ENCODE results near the gene NEIL1.

DNA sequence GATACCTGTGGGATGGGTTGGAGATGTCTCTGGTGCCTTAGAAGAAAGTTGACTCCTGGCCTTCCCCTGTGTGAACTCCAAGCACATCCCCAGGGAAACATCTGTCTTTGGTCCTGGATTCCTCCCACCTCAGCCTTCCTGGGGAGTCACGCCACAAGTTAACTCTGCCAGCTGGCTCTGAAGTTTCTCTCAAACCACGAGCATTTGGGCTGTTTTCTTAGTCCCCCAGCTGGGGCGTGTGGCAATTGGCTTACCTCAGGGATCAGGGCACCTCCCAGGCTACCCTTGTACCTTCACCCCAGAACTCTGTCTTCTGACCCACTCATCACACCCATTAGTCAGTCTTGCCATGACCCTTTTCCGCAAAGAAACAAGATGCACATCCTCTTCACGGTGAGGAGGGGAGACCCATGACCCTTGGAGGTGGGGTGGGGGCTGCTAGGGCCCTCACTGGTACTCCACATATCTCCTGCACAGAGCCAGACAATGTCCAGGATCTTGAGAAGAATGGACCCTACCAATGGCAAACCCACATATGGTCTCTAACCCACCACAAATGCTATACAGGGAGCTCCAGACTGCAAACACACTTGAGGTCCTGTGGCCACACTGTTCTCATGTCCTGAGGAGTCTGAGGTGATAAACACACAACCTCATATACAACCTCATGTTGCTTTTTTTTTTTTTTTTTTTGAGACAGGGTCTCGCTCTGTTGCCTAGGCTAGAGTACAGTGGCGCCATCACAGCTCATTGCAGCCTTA is 3.9 kb downstream of the NEIL1 start:
- TF ChIP-seq, protein P1, sequence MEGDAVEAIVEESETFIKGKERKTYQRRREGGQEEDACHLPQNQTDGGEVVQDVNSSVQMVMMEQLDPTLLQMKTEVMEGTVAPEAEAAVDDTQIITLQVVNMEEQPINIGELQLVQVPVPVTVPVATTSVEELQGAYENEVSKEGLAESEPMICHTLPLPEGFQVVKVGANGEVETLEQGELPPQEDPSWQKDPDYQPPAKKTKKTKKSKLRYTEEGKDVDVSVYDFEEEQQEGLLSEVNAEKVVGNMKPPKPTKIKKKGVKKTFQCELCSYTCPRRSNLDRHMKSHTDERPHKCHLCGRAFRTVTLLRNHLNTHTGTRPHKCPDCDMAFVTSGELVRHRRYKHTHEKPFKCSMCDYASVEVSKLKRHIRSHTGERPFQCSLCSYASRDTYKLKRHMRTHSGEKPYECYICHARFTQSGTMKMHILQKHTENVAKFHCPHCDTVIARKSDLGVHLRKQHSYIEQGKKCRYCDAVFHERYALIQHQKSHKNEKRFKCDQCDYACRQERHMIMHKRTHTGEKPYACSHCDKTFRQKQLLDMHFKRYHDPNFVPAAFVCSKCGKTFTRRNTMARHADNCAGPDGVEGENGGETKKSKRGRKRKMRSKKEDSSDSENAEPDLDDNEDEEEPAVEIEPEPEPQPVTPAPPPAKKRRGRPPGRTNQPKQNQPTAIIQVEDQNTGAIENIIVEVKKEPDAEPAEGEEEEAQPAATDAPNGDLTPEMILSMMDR (IDR thresholded peaks at IDR 0.05; ENCODE audit: poor library complexity), result no peak
- TF ChIP-seq EZH2 (IDR thresholded peaks at IDR 0.05; ENCODE audit: borderline replicate concordance), result no peak
- TF ChIP-seq EZH2phosphoT487 (IDR thresholded peaks at IDR 0.05; ENCODE audit: low read depth, severe bottlenecking, unreplicated experiment), result no peak

Measured in hepatocyte (in vitro differentiated cells).